Gastrocnemius medialis (tissue), 4 donors: ENCODE data around the gene KCP. TPM values are rescaled to one million over a fixed set of nuclear protein-coding genes. Genes with fewer than 3 reads are reported as not detected.

Experiments
- ATAC-seq, 2 donors: fragments of 150-250 bp; one replicate each; pipeline ENCODE4 v1.9.1; 2016
- DNase-seq, 2 donors: peaks; one replicate each; pipeline ENCODE4 v3.0.0-alpha.2; 2019
- H3K27ac ChIP-seq, 4 donors: fragments of 200-600 bp; sonication (generic); 1 replicate in 1 of 4; 2 replicates in 3 of 4; pipeline ENCODE4 v1.5.1; 2016 to 2018; ENCODE audit warnings: mild to moderate bottlenecking in 2 of 4, moderate library complexity in 1 of 4
- H3K27me3 ChIP-seq, 3 donors: fragments of 200-600 bp; sonication (generic) in 2 of 3; 1 replicate in 1 of 3; 2 replicates in 2 of 3; pipeline versions ENCODE4 v1.5.1 to v1.6.0; 2016 to 2019; ENCODE audit warnings: mild to moderate bottlenecking in 1 of 3, moderate library complexity in 1 of 3
- H3K36me3 ChIP-seq, 2 donors: fragments of 200-600 bp; sonication (generic) in 1 of 2; one replicate each; pipeline ENCODE4 v1.5.1; 2017 to 2018
- H3K4me1 ChIP-seq, 2 donors: fragments of 200-600 bp; sonication (generic) in 1 of 2; one replicate each; pipeline ENCODE4 v1.5.1; 2016 to 2017; ENCODE audit warnings: mild to moderate bottlenecking in 2 of 2
- H3K4me3 ChIP-seq, 4 donors: fragments of 200-600 bp; sonication (generic) in 3 of 4; 1 replicate in 1 of 4; 2 replicates in 3 of 4; pipeline ENCODE4 v1.5.1; 2016 to 2019; ENCODE audit warnings: mild to moderate bottlenecking in 2 of 4
- H3K9me3 ChIP-seq, 3 donors: fragments of 200-600 bp; sonication (generic) in 2 of 3; 1 replicate in 1 of 3; 2 replicates in 2 of 3; pipeline ENCODE4 v1.5.1; 2016 to 2019
- CTCF ChIP-seq, 5 experiments: fragments of 450-650 bp in 3 of 5; fragments of 200-600 bp in 2 of 5; sonication (generic) in 2 of 5; IDR thresholded peaks in 4 of 5; conservative IDR thresholded peaks in 1 of 5; 1 replicate in 4 of 5; 2 replicates in 1 of 5; pipeline ENCODE4 v1.5.1; 2016 to 2019; ENCODE audit warnings: antibody characterized with exemption in 5 of 5, mild to moderate bottlenecking in 3 of 5, moderate library complexity in 3 of 5
- POLR2A ChIP-seq, 2 donors: fragments of 450-650 bp; IDR thresholded peaks; one replicate each; pipeline ENCODE4 v1.6.1; 2017; ENCODE audit warnings: antibody characterized with exemption in 2 of 2, mild to moderate bottlenecking in 2 of 2, moderate library complexity in 2 of 2
- in situ Hi-C, 4 donors: fragments of 200-750 bp; cut with MboI; loops; one replicate each; pipeline versions ENCODE4 v1.15.0 to v1.8.0; 2017; ENCODE audit warnings: low sequenced_read_pairs in 4 of 4
- intact Hi-C: fragments of 100-400 bp; cut with DNase I; formaldehyde crosslinking; loops from one replicate; pipeline ENCODE4 v1.15.1; 2023; ENCODE audit warnings: low total_unique reads
- total RNA-seq, 4 donors: library from RNA; depleted of rRNA; stranded (reverse); fragments of >200 nt; gene quantifications; one replicate each; pipeline versions ENCODE4 v1.1.0 to v1.2.3, GENCODE V29; 2016

KCP gene
- total RNA-seq, 4 donors from 2014 or later = 0.10 TPM; not detected in 3

- intact Hi-C loops (no loop called here), in situ Hi-C loops (loop anchor here (25.0 kb wide), 3 partner anchors 103 to 428 kb away; partner anchors contain the start of genes HILPDA (in 2 of the 4), CCDC136 (in 1 of the 4) and OPN1SW (in 1 of the 4))
- no peak for DNase-seq
- peaks cover 10 to 15% (median 13%) of the 10 kb centered on the region in 3 donors for H3K27me3 ChIP-seq
- TF ChIP-seq POLR2A (IDR thresholded peaks at IDR 0.05) (no peak), CTCF (IDR thresholded peaks at IDR 0.05 in 4 of 5, conservative IDR thresholded peaks at IDR 0.05 in 1 of 5) (no peak)
- ATAC-seq = no peak
- no peak overlapping the region for H3K27ac ChIP-seq
- no peaks in the 10 kb centered on the region for H3K4me1 ChIP-seq
- peak overlapping the region in 1 of 4 donors; percentile 19 for H3K4me3 ChIP-seq
- no peaks in the 10 kb centered on the region for H3K9me3 ChIP-seq
- no peaks in the 10 kb centered on the region for H3K36me3 ChIP-seq
Observed at GRCh38 chr7:128890306-128891109, 20.0 kb downstream of the KCP start.

GRCh38 chr7:128889121-128889520, 21.4 kb downstream of the KCP start:
- TF ChIP-seq POLR2A (IDR thresholded peaks at IDR 0.05) = no peak
- no peak for TF ChIP-seq CTCF (IDR thresholded peaks at IDR 0.05 in 4 of 5, conservative IDR thresholded peaks at IDR 0.05 in 1 of 5)
- H3K4me3 ChIP-seq = no peak overlapping the region
- DNase-seq = no peak
- no peaks in the 10 kb centered on the region for H3K36me3 ChIP-seq
- no peaks in the 10 kb centered on the region for H3K9me3 ChIP-seq
- in situ Hi-C loops (loop anchor here (10.0 to 25.0 kb wide), 5 partner anchors 94 to 427 kb away; partner anchors contain the start of genes CCDC136 (in 2 of the 4), HILPDA (in 2 of the 4) and OPN1SW (in 1 of the 4)), intact Hi-C loops (loop anchor here (10.0 kb wide), 1 partner anchor 364 kb away; no protein-coding TSS in a partner anchor)
- no peaks in the 10 kb centered on the region for H3K4me1 ChIP-seq
- no peak for ATAC-seq
- H3K27ac ChIP-seq = no peak overlapping the region
- H3K27me3 ChIP-seq = peaks cover 10 to 15% (median 13%) of the 10 kb centered on the region in 3 donors

GRCh38 chr7:128888756-128889095, 21.8 kb downstream of the KCP start:
- ATAC-seq = no peak
- H3K4me1 ChIP-seq = no peaks in the 10 kb centered on the region
- DNase-seq = no peak
- H3K4me3 ChIP-seq = no peak overlapping the region
- H3K27ac ChIP-seq = no peak overlapping the region
- TF ChIP-seq CTCF (IDR thresholded peaks at IDR 0.05 in 4 of 5, conservative IDR thresholded peaks at IDR 0.05 in 1 of 5) = no peak
- TF ChIP-seq POLR2A (IDR thresholded peaks at IDR 0.05) = no peak
- H3K27me3 ChIP-seq = peaks cover 10 to 15% (median 13%) of the 10 kb centered on the region in 3 donors
- H3K36me3 ChIP-seq = no peaks in the 10 kb centered on the region
- H3K9me3 ChIP-seq = no peaks in the 10 kb centered on the region
- intact Hi-C loops = loop anchor here (10.0 kb wide), 1 partner anchor 364 kb away; no protein-coding TSS in a partner anchor
- in situ Hi-C loops = loop anchor here (10.0 to 25.0 kb wide), 5 partner anchors 94 to 426 kb away; partner anchors contain the start of genes CCDC136 (in 2 of the 4), HILPDA (in 2 of the 4) and OPN1SW (in 1 of the 4)

GRCh38 chr7:128888039-128888755, 22.3 kb downstream of the KCP start:
- Histone ChIP-seq H3K4me1 (no peaks in the 10 kb centered on the region), H3K27me3 (peaks cover 10 to 15% (median 13%) of the 10 kb centered on the region in 3 donors), H3K27ac (no peak overlapping the region), H3K9me3 (no peaks in the 10 kb centered on the region), H3K4me3 (no peak overlapping the region), H3K36me3 (no peaks in the 10 kb centered on the region)
- TF ChIP-seq CTCF (IDR thresholded peaks at IDR 0.05 in 4 of 5, conservative IDR thresholded peaks at IDR 0.05 in 1 of 5) (no peak), POLR2A (IDR thresholded peaks at IDR 0.05) (no peak)
- no peak for ATAC-seq
- intact Hi-C loops = loop anchor here (10.0 kb wide), 1 partner anchor 363 kb away; no protein-coding TSS in a partner anchor
- in situ Hi-C loops = loop anchor here (10.0 to 25.0 kb wide), 5 partner anchors 93 to 426 kb away; partner anchors contain the start of genes CCDC136 (in 2 of the 4), HILPDA (in 2 of the 4) and OPN1SW (in 1 of the 4)
- DNase-seq = no peak
